Cardiac muscle cell (in vitro differentiated cells and primary cell): ENCODE results near the gene WFDC1. TPM values are rescaled to one million over a fixed set of nuclear protein-coding genes. Genes with fewer than 3 reads are reported as not detected.

Source experiments
- DNase-seq, 2 donors: peaks; one replicate each; pipeline versions ENCODE4 v3.0.0 to v3.0.0-alpha.2; 2010 to 2017; ENCODE audit warnings: low read depth in 1 of 2, low spot score in 1 of 2
- H3K27ac ChIP-seq: fragments of 200-600 bp; sonication (generic); 2 replicates; pipeline ENCODE4 v1.5.1; 2016
- H3K27me3 ChIP-seq: fragments of 200-600 bp; sonication (generic); 2 replicates; pipeline ENCODE4 v1.6.0; 2016; ENCODE audit warnings: control low read depth
- H3K36me3 ChIP-seq: fragments of 200-600 bp; sonication (generic); 2 replicates; pipeline ENCODE4 v1.5.1; 2016; ENCODE audit warnings: control low read depth
- H3K4me1 ChIP-seq: fragments of 200-600 bp; sonication (generic); 2 replicates; pipeline ENCODE4 v1.8.1; 2017; ENCODE audit warnings: low read depth, mild to moderate bottlenecking, mixed run types
- H3K4me3 ChIP-seq: fragments of 200-600 bp; sonication (generic); 2 replicates; pipeline ENCODE4 v1.5.1; 2016; ENCODE audit warnings: mild to moderate bottlenecking
- H3K9me3 ChIP-seq: fragments of 200-600 bp; sonication (generic); 2 replicates; pipeline ENCODE4 v1.5.1; 2017; ENCODE audit warnings: low read depth, mild to moderate bottlenecking, control low read depth
- CTCF ChIP-seq: IDR thresholded peaks from 2 replicates; pipeline ENCODE4 v1.5.1; 2012; ENCODE audit warnings: low read depth, mild to moderate bottlenecking, low read length
- polyA plus RNA-seq: library from polyadenylated mRNA; unstranded; fragments of >200 nt; fragmentation: Nextera tagmentation; extraction: Ambion mirVana; gene quantifications from 2 replicates; pipeline ENCODE4 v1.2.1, GENCODE V29; 2016
- total RNA-seq: library from RNA; depleted of rRNA; stranded (reverse); fragments of >200 nt; gene quantifications from 2 replicates; pipeline ENCODE4 v1.2.3, GENCODE V29; 2016

Gene WFDC1
- total and polyA plus RNA-seq, 2 experiments from 2014 or later = 18.5 to 22.2 TPM

GRCh38 chr16:84314814-84315213 lies 20.1 kb downstream of the WFDC1 start:
- no peak for DNase-seq
- no peaks in the 10 kb centered on the region for H3K4me1 ChIP-seq
- H3K36me3 ChIP-seq = no peaks in the 10 kb centered on the region
- peaks cover 49% of the 10 kb centered on the region for H3K27me3 ChIP-seq
- H3K27ac ChIP-seq = no peak overlapping the region
- no peaks in the 10 kb centered on the region for H3K9me3 ChIP-seq
- TF ChIP-seq CTCF = no peak
- no peak overlapping the region for H3K4me3 ChIP-seq

GRCh38 chr16:84315422-84315821 lies 20.7 kb downstream of the WFDC1 start:
- Histone ChIP-seq H3K27me3 (peaks cover 44% of the 10 kb centered on the region), H3K36me3 (no peaks in the 10 kb centered on the region), H3K4me3 (no peak overlapping the region), H3K9me3 (no peaks in the 10 kb centered on the region), H3K4me1 (no peaks in the 10 kb centered on the region), H3K27ac (no peak overlapping the region)
- TF ChIP-seq CTCF = no peak
- DNase-seq = no peak

GRCh38 chr16:84318091-84318975 lies 23.7 kb downstream of the WFDC1 start:
- H3K27ac ChIP-seq = no peak overlapping the region
- H3K4me1 ChIP-seq = no peaks in the 10 kb centered on the region
- H3K9me3 ChIP-seq = no peaks in the 10 kb centered on the region
- no peak overlapping the region for H3K4me3 ChIP-seq
- peaks cover 23% of the 10 kb centered on the region for H3K27me3 ChIP-seq
- no peak for TF ChIP-seq CTCF
- H3K36me3 ChIP-seq = no peaks in the 10 kb centered on the region
- DNase-seq = no peak

- H3K27me3 ChIP-seq = peaks cover 18% of the 10 kb centered on the region
- no peaks in the 10 kb centered on the region for H3K4me1 ChIP-seq
- H3K4me3 ChIP-seq = no peak overlapping the region
- no peak for DNase-seq
- H3K27ac ChIP-seq = no peak overlapping the region
- H3K36me3 ChIP-seq = no peaks in the 10 kb centered on the region
- no peaks in the 10 kb centered on the region for H3K9me3 ChIP-seq
- TF ChIP-seq CTCF = no peak
These were observed 24.6 kb downstream of the WFDC1 start for GRCh38 chr16:84319146-84319760.

- no peak for TF ChIP-seq CTCF
- DNase-seq = no peak
- H3K9me3 ChIP-seq = no peaks in the 10 kb centered on the region
These were observed 25.8 kb downstream of the WFDC1 start for GRCh38 chr16:84320511-84320910.

More at GRCh38 chr16:84320511-84320910, 25.8 kb downstream of the WFDC1 start:
- no peaks in the 10 kb centered on the region for H3K4me1 ChIP-seq
- H3K36me3 ChIP-seq = no peaks in the 10 kb centered on the region
- H3K27ac ChIP-seq = no peak overlapping the region
- peaks cover 5% of the 10 kb centered on the region for H3K27me3 ChIP-seq
- H3K4me3 ChIP-seq = no peak overlapping the region
